Lower leg skin (tissue), 3 donors: ENCODE results near the gene ZNF280A.

Experiments
- POLR2A ChIP-seq, 2 donors: fragments of 450-650 bp; IDR thresholded peaks; one replicate each; pipeline ENCODE4 v1.6.1; 2016 to 2017; ENCODE audit warnings: antibody characterized with exemption in 2 of 2, mild to moderate bottlenecking in 1 of 2, moderate library complexity in 1 of 2
- TF ChIP-seq, protein P1 (sequence below), 3 donors: fragments of 450-650 bp; IDR thresholded peaks; one replicate each; pipeline ENCODE4 v1.5.1; 2016; ENCODE audit warnings: antibody characterized with exemption in 3 of 3, mild to moderate bottlenecking in 3 of 3, moderate library complexity in 2 of 3

DNA sequence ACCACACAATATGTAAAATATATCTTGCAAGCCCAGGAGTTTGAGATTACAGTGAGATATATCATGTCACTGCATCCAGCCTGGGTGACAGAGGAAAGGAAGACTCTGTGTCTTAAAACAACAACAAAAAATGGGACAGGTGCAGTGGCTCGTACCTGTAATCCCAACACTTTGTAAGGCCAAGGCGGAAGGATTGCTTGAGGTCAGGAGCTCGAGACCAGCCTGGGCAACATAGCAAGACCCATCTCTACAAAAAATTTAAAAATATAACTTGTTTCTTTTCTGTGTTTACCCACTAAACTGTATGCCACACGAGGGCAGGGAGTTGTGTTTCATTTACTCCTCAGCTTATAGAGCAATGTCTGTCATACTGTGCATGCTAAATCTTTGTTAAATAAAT lies 3.1 kb downstream of the ZNF280A start:
- TF ChIP-seq POLR2A (IDR thresholded peaks at IDR 0.05): no peak
- TF ChIP-seq, protein P1, sequence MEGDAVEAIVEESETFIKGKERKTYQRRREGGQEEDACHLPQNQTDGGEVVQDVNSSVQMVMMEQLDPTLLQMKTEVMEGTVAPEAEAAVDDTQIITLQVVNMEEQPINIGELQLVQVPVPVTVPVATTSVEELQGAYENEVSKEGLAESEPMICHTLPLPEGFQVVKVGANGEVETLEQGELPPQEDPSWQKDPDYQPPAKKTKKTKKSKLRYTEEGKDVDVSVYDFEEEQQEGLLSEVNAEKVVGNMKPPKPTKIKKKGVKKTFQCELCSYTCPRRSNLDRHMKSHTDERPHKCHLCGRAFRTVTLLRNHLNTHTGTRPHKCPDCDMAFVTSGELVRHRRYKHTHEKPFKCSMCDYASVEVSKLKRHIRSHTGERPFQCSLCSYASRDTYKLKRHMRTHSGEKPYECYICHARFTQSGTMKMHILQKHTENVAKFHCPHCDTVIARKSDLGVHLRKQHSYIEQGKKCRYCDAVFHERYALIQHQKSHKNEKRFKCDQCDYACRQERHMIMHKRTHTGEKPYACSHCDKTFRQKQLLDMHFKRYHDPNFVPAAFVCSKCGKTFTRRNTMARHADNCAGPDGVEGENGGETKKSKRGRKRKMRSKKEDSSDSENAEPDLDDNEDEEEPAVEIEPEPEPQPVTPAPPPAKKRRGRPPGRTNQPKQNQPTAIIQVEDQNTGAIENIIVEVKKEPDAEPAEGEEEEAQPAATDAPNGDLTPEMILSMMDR (IDR thresholded peaks at IDR 0.05): no peak
